DMS 273 (cell line): Measurements from ENCODE around the gene MOK.

Experiments
- DNase-seq: peaks from one replicate; lab custom pipeline; 2025; ENCODE audit not compliant: unreplicated experiment; lab: John Stamatoyannopoulos, UW

The MOK gene

DNA sequence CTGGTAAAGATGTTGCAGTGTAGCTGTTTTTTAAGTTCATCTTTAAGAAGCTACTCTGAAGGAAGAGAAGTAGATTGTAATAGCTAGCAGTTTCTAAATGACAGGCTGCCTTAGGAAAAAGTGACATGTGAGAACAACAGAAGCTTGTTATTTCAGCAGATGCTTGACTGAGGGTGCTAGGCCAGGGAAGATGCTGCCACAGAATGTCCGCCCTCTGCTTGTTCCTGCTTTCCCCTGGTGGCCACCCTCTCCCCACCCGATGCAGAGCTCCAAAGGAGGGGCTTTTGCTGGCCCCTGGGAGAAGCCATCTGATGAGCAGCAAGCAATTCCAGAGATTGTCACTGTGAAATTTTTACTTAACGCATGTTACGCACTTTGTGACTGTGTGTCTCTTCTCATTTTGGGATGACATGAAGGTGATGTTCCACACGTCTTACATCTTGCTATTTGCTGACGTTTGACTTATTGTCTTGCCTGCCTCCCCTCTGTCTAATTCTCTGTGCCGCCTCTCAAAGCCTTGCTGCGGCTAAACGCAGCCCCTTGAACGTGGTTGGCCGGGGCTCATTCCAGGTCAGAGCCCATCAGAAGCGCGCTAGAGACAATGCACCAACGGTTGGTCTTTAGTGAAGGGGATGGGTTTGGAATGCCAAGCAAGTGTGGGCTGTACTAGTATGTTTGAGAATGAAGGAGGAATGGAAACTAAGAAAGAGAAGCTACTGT lies 120.5 kb downstream of the MOK start:
- DNase-seq, result no peak

DNA sequence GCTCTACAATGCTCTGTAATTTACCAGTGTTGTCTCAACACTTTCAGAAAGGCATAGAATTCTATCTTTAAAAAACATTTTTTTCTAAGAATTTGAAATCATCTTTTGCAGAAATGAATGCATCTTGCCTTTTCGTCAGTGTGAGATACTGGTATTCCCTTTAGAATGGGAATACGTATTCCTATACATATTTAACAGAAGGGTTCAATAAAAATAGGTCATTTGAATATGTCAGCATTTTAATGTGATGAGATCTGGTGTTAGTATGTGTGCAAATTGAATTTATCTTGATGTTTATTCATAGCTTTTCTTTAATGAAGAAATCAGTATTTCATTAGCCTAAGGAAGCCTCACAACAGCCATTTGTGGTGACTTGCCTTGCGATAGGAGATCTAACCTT lies 121.1 kb downstream of the MOK start:
- no peak for DNase-seq

GRCh38 chr14:102182936-102183619 lies 121.9 kb downstream of the MOK start:
- peak; percentile 21 for DNase-seq

- peak; percentile 16 for DNase-seq
Observed at GRCh38 chr14:102182190-102182589, 122.8 kb downstream of the MOK start.

DNA sequence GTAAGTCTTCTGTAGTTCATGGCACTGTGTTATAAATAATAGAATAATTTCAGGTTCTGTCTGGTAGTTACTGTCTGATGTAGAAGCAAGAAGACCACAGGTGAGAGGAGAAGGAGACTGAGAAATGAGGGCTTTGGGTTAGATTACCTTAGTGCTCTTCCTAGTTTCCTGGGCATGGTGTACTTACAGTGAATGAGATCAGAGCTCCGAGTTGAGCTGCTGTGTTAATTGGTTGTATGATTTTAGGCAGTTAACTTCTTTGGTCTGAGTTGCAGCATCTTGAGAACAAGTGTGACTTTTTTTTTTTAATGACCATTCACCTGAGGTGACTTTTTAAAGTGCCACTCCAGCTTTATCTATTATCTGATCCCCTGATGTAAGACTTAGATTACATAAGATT lies 123.8 kb downstream of the MOK start:
- DNase-seq, result no peak

DNA sequence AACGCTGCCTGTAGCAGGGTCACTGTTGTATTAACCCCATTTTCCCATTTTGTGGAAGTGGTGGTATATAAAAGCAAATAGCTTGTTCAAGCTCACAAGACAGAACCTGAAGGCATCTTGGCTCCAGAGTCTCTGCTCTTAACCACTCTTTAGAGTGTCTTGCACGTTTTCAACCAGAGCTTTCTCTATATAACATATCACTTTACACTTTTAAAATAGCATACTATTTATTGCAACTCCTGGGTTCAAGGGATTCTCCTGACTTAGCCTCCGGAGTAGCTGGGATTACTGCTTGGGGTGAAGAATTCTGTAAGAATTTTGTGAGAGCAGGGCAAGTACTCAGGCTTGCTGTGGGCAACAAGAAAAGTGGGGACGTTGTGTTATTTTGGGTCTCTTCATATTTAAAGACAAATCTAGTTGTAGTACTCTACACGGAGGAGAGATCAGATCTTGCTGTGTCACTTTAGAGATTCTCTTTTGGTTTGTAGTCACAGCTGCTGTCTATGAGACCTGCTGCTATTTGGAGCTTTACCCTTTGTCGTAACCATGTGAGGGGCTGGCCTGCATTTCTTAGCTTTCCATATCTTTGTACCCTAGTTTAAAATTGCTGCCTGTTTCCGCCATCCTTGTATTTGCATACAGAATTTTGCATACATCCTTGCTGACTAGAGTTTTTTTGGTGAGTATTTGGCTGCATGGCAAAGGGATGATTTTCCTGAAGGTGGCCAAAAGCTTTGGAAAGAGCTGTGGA lies 124.5 kb downstream of the MOK start:
- DNase-seq, result no peak
